PFSK-1 (cell line): Measurements from ENCODE around the gene ELMO1.

Source experiments
- FOXP2 ChIP-seq: optimal IDR thresholded peaks from 2 replicates; pipeline ENCODE3; 2011; ENCODE audit warnings: borderline replicate concordance, control low read depth, inconsistent platforms; ENCODE audit not compliant: insufficient read depth; ENCODE audit errors: extremely low read length, extremely low read depth
- POLR2AphosphoS5 ChIP-seq: IDR thresholded peaks from 2 replicates; pipeline ENCODE4 v1.6.1; 2012; ENCODE audit warnings: low read depth, mild to moderate bottlenecking, control low read depth, low read length, moderate library complexity
- SIN3A ChIP-seq: IDR thresholded peaks from 2 replicates; pipeline ENCODE4 v1.6.1; 2012; ENCODE audit warnings: mild to moderate bottlenecking, low read length, moderate library complexity, borderline replicate concordance; ENCODE audit not compliant: insufficient read depth
- TAF1 ChIP-seq: IDR thresholded peaks from 2 replicates; pipeline ENCODE4 v1.6.1; 2012; ENCODE audit warnings: low read length, control low read depth, borderline replicate concordance; ENCODE audit not compliant: insufficient read depth
- TF ChIP-seq, protein P1 (sequence below), 2 experiments: IDR thresholded peaks; 2 replicates each; pipeline versions ENCODE4 v1.6.1 to v1.8.0; 2011 to 2012; ENCODE audit warnings: low read depth in 2 of 2, low read length in 2 of 2, control low read depth in 1 of 2, inconsistent platforms in 1 of 2, mild to moderate bottlenecking in 1 of 2, moderate library complexity in 1 of 2; ENCODE audit not compliant: insufficient read depth in 1 of 2

Gene ELMO1

GRCh38 chr7:37028909-37029440 lies 419.7 kb downstream of the ELMO1 start:
- no peak for TF ChIP-seq TAF1

- TF ChIP-seq SIN3A (no peak), POLR2AphosphoS5 (no peak), TAF1 (no peak), FOXP2 (no peak)
- TF ChIP-seq, protein P1, sequence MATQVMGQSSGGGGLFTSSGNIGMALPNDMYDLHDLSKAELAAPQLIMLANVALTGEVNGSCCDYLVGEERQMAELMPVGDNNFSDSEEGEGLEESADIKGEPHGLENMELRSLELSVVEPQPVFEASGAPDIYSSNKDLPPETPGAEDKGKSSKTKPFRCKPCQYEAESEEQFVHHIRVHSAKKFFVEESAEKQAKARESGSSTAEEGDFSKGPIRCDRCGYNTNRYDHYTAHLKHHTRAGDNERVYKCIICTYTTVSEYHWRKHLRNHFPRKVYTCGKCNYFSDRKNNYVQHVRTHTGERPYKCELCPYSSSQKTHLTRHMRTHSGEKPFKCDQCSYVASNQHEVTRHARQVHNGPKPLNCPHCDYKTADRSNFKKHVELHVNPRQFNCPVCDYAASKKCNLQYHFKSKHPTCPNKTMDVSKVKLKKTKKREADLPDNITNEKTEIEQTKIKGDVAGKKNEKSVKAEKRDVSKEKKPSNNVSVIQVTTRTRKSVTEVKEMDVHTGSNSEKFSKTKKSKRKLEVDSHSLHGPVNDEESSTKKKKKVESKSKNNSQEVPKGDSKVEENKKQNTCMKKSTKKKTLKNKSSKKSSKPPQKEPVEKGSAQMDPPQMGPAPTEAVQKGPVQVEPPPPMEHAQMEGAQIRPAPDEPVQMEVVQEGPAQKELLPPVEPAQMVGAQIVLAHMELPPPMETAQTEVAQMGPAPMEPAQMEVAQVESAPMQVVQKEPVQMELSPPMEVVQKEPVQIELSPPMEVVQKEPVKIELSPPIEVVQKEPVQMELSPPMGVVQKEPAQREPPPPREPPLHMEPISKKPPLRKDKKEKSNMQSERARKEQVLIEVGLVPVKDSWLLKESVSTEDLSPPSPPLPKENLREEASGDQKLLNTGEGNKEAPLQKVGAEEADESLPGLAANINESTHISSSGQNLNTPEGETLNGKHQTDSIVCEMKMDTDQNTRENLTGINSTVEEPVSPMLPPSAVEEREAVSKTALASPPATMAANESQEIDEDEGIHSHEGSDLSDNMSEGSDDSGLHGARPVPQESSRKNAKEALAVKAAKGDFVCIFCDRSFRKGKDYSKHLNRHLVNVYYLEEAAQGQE (IDR thresholded peaks at IDR 0.05; ENCODE audit: insufficient read depth in 1 of 2, low read depth in 2 of 2, low read length in 2 of 2), result no peak
Observed at GRCh38 chr7:37027557-37028341, 420.9 kb downstream of the ELMO1 start.

DNA sequence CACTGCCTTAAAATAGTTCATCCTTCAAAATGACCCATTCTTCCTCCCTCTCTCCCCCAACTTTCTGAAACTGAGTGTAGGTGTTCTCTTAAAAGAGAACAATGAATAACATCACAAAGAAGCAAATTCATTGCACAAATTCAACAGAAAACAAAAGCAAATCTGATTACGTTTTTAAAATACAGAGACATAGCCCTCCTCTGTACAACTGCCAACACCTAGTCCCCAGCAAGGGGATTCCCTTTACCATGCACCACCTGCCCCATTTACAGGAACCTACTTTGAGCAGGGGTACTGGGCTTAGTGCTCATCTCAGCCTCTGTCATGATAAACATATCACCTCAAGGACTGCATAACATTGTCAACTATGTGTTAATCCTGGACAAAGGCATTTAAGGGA lies 421.6 kb downstream of the ELMO1 start:
- TF ChIP-seq FOXP2 (no peak), SIN3A (no peak), TAF1 (no peak), POLR2AphosphoS5 (no peak)
- TF ChIP-seq, protein P1 (IDR thresholded peaks at IDR 0.05; ENCODE audit: insufficient read depth in 1 of 2, low read depth in 2 of 2, low read length in 2 of 2), result no peak

GRCh38 chr7:37018954-37019353 lies 429.7 kb downstream of the ELMO1 start:
- TF ChIP-seq, protein P1 (IDR thresholded peaks at IDR 0.05; ENCODE audit: insufficient read depth in 1 of 2, low read depth in 2 of 2, low read length in 2 of 2), result no peak
- TF ChIP-seq SIN3A, result no peak
- TF ChIP-seq POLR2AphosphoS5, result no peak

- no peak for TF ChIP-seq POLR2AphosphoS5
- TF ChIP-seq, protein P1 (IDR thresholded peaks at IDR 0.05; ENCODE audit: insufficient read depth in 1 of 2, low read depth in 2 of 2, low read length in 2 of 2), result no peak
- no peak for TF ChIP-seq FOXP2
- no peak for TF ChIP-seq SIN3A
- no peak for TF ChIP-seq TAF1
Observed at GRCh38 chr7:37016064-37016878, 432.4 kb downstream of the ELMO1 start.
